ENCODE measurements around the gene C12orf76.

DNA sequence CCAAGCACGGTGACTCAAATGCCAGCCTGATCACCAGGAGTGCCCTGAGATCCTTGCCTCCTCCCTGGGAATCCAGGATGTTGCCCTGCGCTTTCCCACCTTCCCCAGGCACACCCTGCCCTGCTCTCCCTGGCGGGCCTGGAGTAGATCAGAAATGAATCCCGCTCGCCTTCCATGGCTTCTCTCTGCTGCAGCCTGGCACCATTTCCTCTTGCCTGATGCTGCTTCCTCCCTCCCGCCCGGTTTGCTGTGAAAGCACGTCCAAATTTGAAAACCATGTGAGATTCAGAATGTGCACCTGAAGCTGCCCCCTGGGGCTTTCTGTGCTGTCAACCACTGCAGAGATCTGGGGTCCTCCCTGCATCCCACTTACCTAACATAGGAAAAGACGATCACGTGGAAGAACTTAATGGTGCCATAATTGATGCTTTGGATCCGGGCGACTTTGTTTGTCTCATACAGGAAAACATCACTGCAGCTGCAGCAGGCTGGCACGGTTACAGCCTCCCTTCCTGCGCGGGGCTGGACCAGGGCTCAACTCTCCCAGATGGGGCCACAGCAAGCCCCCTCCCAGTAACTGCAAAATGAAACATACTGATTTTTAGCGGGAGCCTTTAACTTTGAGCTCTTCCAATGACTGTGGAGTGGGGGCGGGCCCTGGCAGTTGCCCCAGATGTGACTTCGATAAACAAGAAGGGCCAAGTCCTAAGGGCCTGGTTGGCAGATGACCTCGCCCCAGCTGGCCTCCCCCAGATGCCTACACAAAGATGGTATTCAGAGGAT is 24.9 kb upstream of the C12orf76 start:
- no peak for TF ChIP-seq EP300 (conservative IDR thresholded peaks at IDR 0.05; ENCODE audit: poor library complexity, severe bottlenecking)
- TF ChIP-seq, protein P1, sequence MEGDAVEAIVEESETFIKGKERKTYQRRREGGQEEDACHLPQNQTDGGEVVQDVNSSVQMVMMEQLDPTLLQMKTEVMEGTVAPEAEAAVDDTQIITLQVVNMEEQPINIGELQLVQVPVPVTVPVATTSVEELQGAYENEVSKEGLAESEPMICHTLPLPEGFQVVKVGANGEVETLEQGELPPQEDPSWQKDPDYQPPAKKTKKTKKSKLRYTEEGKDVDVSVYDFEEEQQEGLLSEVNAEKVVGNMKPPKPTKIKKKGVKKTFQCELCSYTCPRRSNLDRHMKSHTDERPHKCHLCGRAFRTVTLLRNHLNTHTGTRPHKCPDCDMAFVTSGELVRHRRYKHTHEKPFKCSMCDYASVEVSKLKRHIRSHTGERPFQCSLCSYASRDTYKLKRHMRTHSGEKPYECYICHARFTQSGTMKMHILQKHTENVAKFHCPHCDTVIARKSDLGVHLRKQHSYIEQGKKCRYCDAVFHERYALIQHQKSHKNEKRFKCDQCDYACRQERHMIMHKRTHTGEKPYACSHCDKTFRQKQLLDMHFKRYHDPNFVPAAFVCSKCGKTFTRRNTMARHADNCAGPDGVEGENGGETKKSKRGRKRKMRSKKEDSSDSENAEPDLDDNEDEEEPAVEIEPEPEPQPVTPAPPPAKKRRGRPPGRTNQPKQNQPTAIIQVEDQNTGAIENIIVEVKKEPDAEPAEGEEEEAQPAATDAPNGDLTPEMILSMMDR (IDR thresholded peaks at IDR 0.05; ENCODE audit: poor library complexity, severe bottlenecking): no peak
- TF ChIP-seq, protein P2, sequence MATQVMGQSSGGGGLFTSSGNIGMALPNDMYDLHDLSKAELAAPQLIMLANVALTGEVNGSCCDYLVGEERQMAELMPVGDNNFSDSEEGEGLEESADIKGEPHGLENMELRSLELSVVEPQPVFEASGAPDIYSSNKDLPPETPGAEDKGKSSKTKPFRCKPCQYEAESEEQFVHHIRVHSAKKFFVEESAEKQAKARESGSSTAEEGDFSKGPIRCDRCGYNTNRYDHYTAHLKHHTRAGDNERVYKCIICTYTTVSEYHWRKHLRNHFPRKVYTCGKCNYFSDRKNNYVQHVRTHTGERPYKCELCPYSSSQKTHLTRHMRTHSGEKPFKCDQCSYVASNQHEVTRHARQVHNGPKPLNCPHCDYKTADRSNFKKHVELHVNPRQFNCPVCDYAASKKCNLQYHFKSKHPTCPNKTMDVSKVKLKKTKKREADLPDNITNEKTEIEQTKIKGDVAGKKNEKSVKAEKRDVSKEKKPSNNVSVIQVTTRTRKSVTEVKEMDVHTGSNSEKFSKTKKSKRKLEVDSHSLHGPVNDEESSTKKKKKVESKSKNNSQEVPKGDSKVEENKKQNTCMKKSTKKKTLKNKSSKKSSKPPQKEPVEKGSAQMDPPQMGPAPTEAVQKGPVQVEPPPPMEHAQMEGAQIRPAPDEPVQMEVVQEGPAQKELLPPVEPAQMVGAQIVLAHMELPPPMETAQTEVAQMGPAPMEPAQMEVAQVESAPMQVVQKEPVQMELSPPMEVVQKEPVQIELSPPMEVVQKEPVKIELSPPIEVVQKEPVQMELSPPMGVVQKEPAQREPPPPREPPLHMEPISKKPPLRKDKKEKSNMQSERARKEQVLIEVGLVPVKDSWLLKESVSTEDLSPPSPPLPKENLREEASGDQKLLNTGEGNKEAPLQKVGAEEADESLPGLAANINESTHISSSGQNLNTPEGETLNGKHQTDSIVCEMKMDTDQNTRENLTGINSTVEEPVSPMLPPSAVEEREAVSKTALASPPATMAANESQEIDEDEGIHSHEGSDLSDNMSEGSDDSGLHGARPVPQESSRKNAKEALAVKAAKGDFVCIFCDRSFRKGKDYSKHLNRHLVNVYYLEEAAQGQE (IDR thresholded peaks at IDR 0.05; ENCODE audit: borderline replicate concordance): no peak
- no peak for TF ChIP-seq POLR2AphosphoS5 (IDR thresholded peaks at IDR 0.05)
- no peak for TF ChIP-seq SMC3 (conservative IDR thresholded peaks at IDR 0.05; ENCODE audit: poor library complexity)
- no peak for TF ChIP-seq MXI1 (conservative IDR thresholded peaks at IDR 0.05; ENCODE audit: poor library complexity, severe bottlenecking)
- no peak for TF ChIP-seq TAF1 (IDR thresholded peaks at IDR 0.05; ENCODE audit: low read depth)
- TF ChIP-seq EZH2 (IDR thresholded peaks at IDR 0.05; ENCODE audit: borderline replicate concordance, insufficient read depth, low read length, poor library complexity, severe bottlenecking): no peak
- TF ChIP-seq RAD21 (conservative IDR thresholded peaks at IDR 0.05): no peak

Measured in neural cell (in vitro differentiated cells).